Gastrocnemius medialis (tissue), 4 donors: ENCODE results near the gene FCHSD2.

Experiments used
- CTCF ChIP-seq, 5 experiments: fragments of 450-650 bp in 3 of 5; fragments of 200-600 bp in 2 of 5; sonication (generic) in 2 of 5; IDR thresholded peaks in 4 of 5; conservative IDR thresholded peaks in 1 of 5; 1 replicate in 4 of 5; 2 replicates in 1 of 5; pipeline ENCODE4 v1.5.1; 2016 to 2019; ENCODE audit warnings: antibody characterized with exemption in 5 of 5, mild to moderate bottlenecking in 3 of 5, moderate library complexity in 3 of 5
- POLR2A ChIP-seq, 2 donors: fragments of 450-650 bp; IDR thresholded peaks; one replicate each; pipeline ENCODE4 v1.6.1; 2017; ENCODE audit warnings: antibody characterized with exemption in 2 of 2, mild to moderate bottlenecking in 2 of 2, moderate library complexity in 2 of 2

GRCh38 chr11:73055002-73055401 lies 87.1 kb downstream of the FCHSD2 start:
- TF ChIP-seq CTCF (IDR thresholded peaks at IDR 0.05 in 4 of 5, conservative IDR thresholded peaks at IDR 0.05 in 1 of 5): no peak
- no peak for TF ChIP-seq POLR2A (IDR thresholded peaks at IDR 0.05)
